Pancreas (tissue), 10 donors: Measurements from ENCODE around the gene KBTBD13. TPM values are rescaled to one million over a fixed set of nuclear protein-coding genes. Genes with fewer than 3 reads are reported as not detected.

Experiments used
- ATAC-seq, 4 donors: fragments of 200-7000 bp; cut with Tn5 transposase; one replicate each; pipeline versions ENCODE4 v1.8.0 to v1.9.1; 2020; ENCODE audit warnings: mild to moderate bottlenecking in 4 of 4, moderate library complexity in 4 of 4
- DNase-seq, 6 donors: peaks; one replicate each; pipeline ENCODE4 v3.0.0-alpha.2; 2020
- FAIRE-seq: peaks from 2 replicates; lab custom pipeline; 2012; peaks lifted over from hg19 to GRCh38; lab: Jason Lieb, UNC
- H3K27ac ChIP-seq, 4 donors: fragments of 200-600 bp; sonication (generic); 1 replicate in 3 of 4; 2 replicates in 1 of 4; pipeline versions ENCODE4 v1.5.0 to v1.8.0; 2020
- H3K27me3 ChIP-seq, 4 donors: fragments of 200-600 bp; one replicate each; pipeline ENCODE4 v1.8.0; 2021
- H3K36me3 ChIP-seq, 3 donors: fragments of 200-600 bp; sonication (generic) in 1 of 3; one replicate each; pipeline versions ENCODE4 v1.5.0 to v1.8.0; 2020 to 2021
- H3K4me1 ChIP-seq, 3 donors: fragments of 200-600 bp; one replicate each; pipeline ENCODE4 v1.8.0; 2021
- H3K4me3 ChIP-seq, 4 donors: fragments of 200-600 bp; sonication (generic) in 2 of 4; one replicate each; pipeline versions ENCODE4 v1.5.0 to v1.8.0; 2020 to 2021
- H3K9me3 ChIP-seq, 4 donors: fragments of 200-600 bp; one replicate each; pipeline ENCODE4 v1.8.0; 2021
- CTCF ChIP-seq, 4 donors: fragments of 200-600 bp; sonication (generic) in 3 of 4; IDR thresholded peaks; one replicate each; pipeline versions ENCODE4 v1.5.0 to v1.8.0; 2021; ENCODE audit warnings: antibody characterized with exemption in 4 of 4
- WGBS, 2 donors: extraction: QIAGEN DNeasy Blood & Tissue Kit; methylation state at CpG; one replicate each; pipeline ENCODE4 v1.1.7; 2013; 5-methylcytosine and 5-hydroxymethylcytosine counted together
- intact Hi-C, 3 donors: fragments of 100-400 bp; cut with DNase I; formaldehyde crosslinking; loops; one replicate each; pipeline versions ENCODE4 v1.11.1 to v1.14.2; 2022
- polyA plus RNA-seq, 2 donors: library from polyadenylated mRNA; stranded (reverse); fragments of 200-250 nt; gene quantifications; one replicate each; pipeline ENCODE4 v1.2.3, GENCODE V29; 2013
- total RNA-seq, 6 donors: library from RNA; stranded (reverse); fragmentation: NEBNext Ultra II Directional in 4 of 6; extraction: Animal tissue kit (Norgen Biotek cat#: 25700) in 4 of 6; gene quantifications; one replicate each; pipeline versions ENCODE4 v1.2.1 to v1.2.4, GENCODE V29; 2021 to 2023
- donor health status: healthy with polysubstance abuse.
- donor health status: DM: no; HTN: no; CAD: no; lungs with moderate emphysema.
- donor health status: DM: no; HTN: no; CAD: no.
- donor health status: control.
- donor health status: control.
- donor health status: Bipolar disorder and iron deficiency.
- donor health status: DM: yes; HTN: yes; CAD: no.
- donor health status: DM: no; HTN: no; CAD: no.
- donor health status: DM: no; HTN: no; CAD: no.
- donor health status: DM: yes; HTN: yes; CAD: no.

KBTBD13 gene
- total and polyA plus RNA-seq, 8 donors, result not detected

GRCh38 chr15:65060641-65061397, 15.7 kb upstream of the KBTBD13 start:
- no peak overlapping the region for H3K4me3 ChIP-seq
- DNase-seq, result no peak
- WGBS, 2 donors, result 80 to 85% methylated on average over 6 of the region's 6 CpGs
- H3K4me1 ChIP-seq, result no peaks in the 10 kb centered on the region
- H3K9me3 ChIP-seq, result no peaks in the 10 kb centered on the region
- FAIRE-seq, result no peak
- intact Hi-C loops, result no loop called here
- no peaks in the 10 kb centered on the region for H3K36me3 ChIP-seq
- H3K27me3 ChIP-seq, result no peaks in the 10 kb centered on the region
- no peak for ATAC-seq
- H3K27ac ChIP-seq, result no peak overlapping the region
- TF ChIP-seq CTCF (IDR thresholded peaks at IDR 0.05), result no peak

- ATAC-seq (no peak), FAIRE-seq (no peak), DNase-seq (no peak)
- H3K9me3 ChIP-seq, result no peaks in the 10 kb centered on the region
- no peaks in the 10 kb centered on the region for H3K36me3 ChIP-seq
- TF ChIP-seq CTCF (IDR thresholded peaks at IDR 0.05), result no peak
- no peak overlapping the region for H3K27ac ChIP-seq
- intact Hi-C loops, result no loop called here
- H3K4me1 ChIP-seq, result no peaks in the 10 kb centered on the region
- no peak overlapping the region for H3K4me3 ChIP-seq
- no peaks in the 10 kb centered on the region for H3K27me3 ChIP-seq
- WGBS, 2 donors, result 77 to 89% methylated on average over 4 to 5 of the region's 5 CpGs
Measured at GRCh38 chr15:65062061-65062460, 14.5 kb upstream of the KBTBD13 start.

GRCh38 chr15:65062726-65063125, 13.8 kb upstream of the KBTBD13 start:
- ATAC-seq (no peak), DNase-seq (no peak), FAIRE-seq (no peak)
- Histone ChIP-seq H3K27me3 (peaks cover 0 to 5% (median 0%) of the 10 kb centered on the region in 4 donors), H3K4me3 (no peak overlapping the region), H3K36me3 (no peaks in the 10 kb centered on the region), H3K27ac (no peak overlapping the region), H3K9me3 (no peaks in the 10 kb centered on the region), H3K4me1 (no peaks in the 10 kb centered on the region)
- no peak for TF ChIP-seq CTCF (IDR thresholded peaks at IDR 0.05)
- 73% methylated on average over 5 of the region's 5 CpGs for whole genome bisulfite sequencing, 2 donors
- intact Hi-C loops, result no loop called here

- Histone ChIP-seq H3K27ac (no peak overlapping the region), H3K4me3 (no peak overlapping the region), H3K4me1 (no peaks in the 10 kb centered on the region), H3K36me3 (no peaks in the 10 kb centered on the region), H3K27me3 (peaks cover 0 to 5% (median 0%) of the 10 kb centered on the region in 4 donors), H3K9me3 (no peaks in the 10 kb centered on the region)
- ATAC-seq, result no peak
- no peak for TF ChIP-seq CTCF (IDR thresholded peaks at IDR 0.05)
- intact Hi-C loops, result no loop called here
- 72 to 76% methylated on average over 3 of the region's 3 CpGs for WGBS, 2 donors
- no peak for FAIRE-seq
- no peak for DNase-seq
Measured at GRCh38 chr15:65066001-65066634, 10.4 kb upstream of the KBTBD13 start.
